NCI-H1417 treated with DMSO at 0.1 percent for 48 hours (cell line): ENCODE data around the gene NOTCH1.
"Not testable (repeated sequence)": the region's sequence is repeated elsewhere in the genome, so short reads cannot be mapped to it uniquely, and the experiment has no call there.

Experiments
- DNase-seq: peaks from one replicate; lab custom pipeline; 2025; lab: John Stamatoyannopoulos, UW

The NOTCH1 gene

GRCh38 chr9:136564379-136564988 lies 18.6 kb upstream of the NOTCH1 start:
- no peak for DNase-seq

GRCh38 chr9:136563646-136564325 lies 17.9 kb upstream of the NOTCH1 start:
- no peak for DNase-seq

GRCh38 chr9:136562746-136563495 lies 17.1 kb upstream of the NOTCH1 start:
- DNase-seq, result no peak

GRCh38 chr9:136561779-136562178 lies 15.9 kb upstream of the NOTCH1 start:
- no peak for DNase-seq

- DNase-seq, result no peak
Measured at GRCh38 chr9:136560586-136560985, 14.7 kb upstream of the NOTCH1 start.

- DNase-seq, result not testable (repeated sequence)
Measured at GRCh38 chr9:136559371-136559770, 13.5 kb upstream of the NOTCH1 start.

- not testable (repeated sequence) for DNase-seq
Measured at GRCh38 chr9:136558846-136559245, 13.0 kb upstream of the NOTCH1 start.

- no peak for DNase-seq
Measured at GRCh38 chr9:136558373-136558772, 12.5 kb upstream of the NOTCH1 start.

GRCh38 chr9:136557036-136557435 lies 11.2 kb upstream of the NOTCH1 start:
- DNase-seq, result no peak

GRCh38 chr9:136556166-136556565 lies 10.3 kb upstream of the NOTCH1 start:
- DNase-seq, result no peak

- no peak for DNase-seq
Measured at GRCh38 chr9:136554870-136555269, 9.0 kb upstream of the NOTCH1 start.

- no peak for DNase-seq
Measured at GRCh38 chr9:136553581-136553980, 7.7 kb upstream of the NOTCH1 start.

- DNase-seq, result no peak
Measured at GRCh38 chr9:136552117-136552703, 6.4 kb upstream of the NOTCH1 start.

GRCh38 chr9:136551401-136552116 lies 5.7 kb upstream of the NOTCH1 start:
- DNase-seq, result no peak

GRCh38 chr9:136550439-136551289 lies 4.8 kb upstream of the NOTCH1 start:
- DNase-seq, result no peak

GRCh38 chr9:136549010-136549980 lies 3.4 kb upstream of the NOTCH1 start:
- no peak for DNase-seq

GRCh38 chr9:136547508-136548215 lies 1.8 kb upstream of the NOTCH1 start:
- no peak for DNase-seq

- DNase-seq, result no peak
Measured at GRCh38 chr9:136546697-136547501, 1.1 kb upstream of the NOTCH1 start.

- no peak for DNase-seq
Measured at GRCh38 chr9:136545692-136545964, 220 bp downstream of the NOTCH1 start.
